NCI-H1092 treated with DMSO at 0.1 percent for 48 hours (cell line): ENCODE measurements around the gene ACSS1.
A peak's percentile ranks its signal among the peaks of the same experiment; 100 is the strongest.

ENCODE experiments used
- DNase-seq: peaks from one replicate; lab custom pipeline; 2025; lab: John Stamatoyannopoulos, UW

ACSS1 gene

GRCh38 chr20:25058051-25058846 lies at the start of gene ACSS1:
ACSS1 (minus strand) TSS chr20:25058139; CDS start chr20:25058102, 37 bp downstream.
- DNase-seq: no peak

- no peak for DNase-seq
These were observed 45.6 kb upstream of the ACSS1 start for GRCh38 chr20:25103526-25103925.

- no peak for DNase-seq
These were observed 43.0 kb upstream of the ACSS1 start for GRCh38 chr20:25100914-25101313.

- no peak for DNase-seq
These were observed 41.7 kb upstream of the ACSS1 start for GRCh38 chr20:25099601-25100140.

GRCh38 chr20:25097498-25097897 lies 39.6 kb upstream of the ACSS1 start:
- no peak for DNase-seq

GRCh38 chr20:25090492-25091429 lies 32.8 kb upstream of the ACSS1 start:
- DNase-seq: peak; percentile 83

GRCh38 chr20:25089662-25090061 lies 31.7 kb upstream of the ACSS1 start:
- DNase-seq: no peak

- DNase-seq: no peak
These were observed 31.2 kb upstream of the ACSS1 start for GRCh38 chr20:25089096-25089495.

GRCh38 chr20:25088267-25088666 lies 30.3 kb upstream of the ACSS1 start:
- no peak for DNase-seq

GRCh38 chr20:25087186-25087929 lies 29.4 kb upstream of the ACSS1 start:
- peak; percentile 8 for DNase-seq

GRCh38 chr20:25085756-25086495 lies 28.0 kb upstream of the ACSS1 start:
- no peak for DNase-seq

GRCh38 chr20:25084626-25085187 lies 26.8 kb upstream of the ACSS1 start:
- no peak for DNase-seq

- DNase-seq: no peak
These were observed 26.1 kb upstream of the ACSS1 start for GRCh38 chr20:25083773-25084625.

GRCh38 chr20:25083141-25083772 lies 25.3 kb upstream of the ACSS1 start:
- DNase-seq: no peak

- no peak for DNase-seq
These were observed 24.5 kb upstream of the ACSS1 start for GRCh38 chr20:25082498-25082873.

GRCh38 chr20:25081730-25082497 lies 24.0 kb upstream of the ACSS1 start, which contains the start of gene VSX1:
VSX1 (minus strand) TSS chr20:25082141; CDS start chr20:25082096, 45 bp downstream.
- DNase-seq: no peak

GRCh38 chr20:25081065-25081729 lies 23.3 kb upstream of the ACSS1 start:
- peak; percentile 53 for DNase-seq

GRCh38 chr20:25079171-25079570 lies 21.2 kb upstream of the ACSS1 start:
- no peak for DNase-seq
